ENCODE results near the gene SCNN1A.
"Not testable (repeated sequence)": the region's sequence is repeated elsewhere in the genome, so short reads cannot be mapped to it uniquely, and the experiment has no call there.

SCNN1A gene

GRCh38 chr12:6347367-6348338 lies 27.7 kb downstream of the SCNN1A start:
- DNase-seq (ENCODE audit: low read depth in 2 of 2) = no peak

GRCh38 chr12:6346942-6347341 lies 28.4 kb downstream of the SCNN1A start:
- no peak for DNase-seq (ENCODE audit: low read depth in 2 of 2)

GRCh38 chr12:6346235-6346832 lies 29.0 kb downstream of the SCNN1A start:
- DNase-seq (ENCODE audit: low read depth in 2 of 2) = no peak

GRCh38 chr12:6345319-6346091 lies 29.9 kb downstream of the SCNN1A start:
- peak in 1 of 2 experiments; percentile 32 for DNase-seq (ENCODE audit: low read depth in 2 of 2)

- not testable (repeated sequence) for DNase-seq (ENCODE audit: low read depth in 2 of 2)
Measured at GRCh38 chr12:6344101-6344660, 31.2 kb downstream of the SCNN1A start.

GRCh38 chr12:6343518-6343917 lies 31.8 kb downstream of the SCNN1A start:
- no peak for DNase-seq (ENCODE audit: low read depth in 2 of 2)

GRCh38 chr12:6342140-6342889 lies 33.0 kb downstream of the SCNN1A start:
- DNase-seq (ENCODE audit: low read depth in 2 of 2) = no peak

GRCh38 chr12:6341417-6342139 lies 33.8 kb downstream of the SCNN1A start, which contains the start of gene TNFRSF1A:
Gene TNFRSF1A, minus strand, starts transcription at chr12:6342076. Its CDS starts 262 bp downstream, at chr12:6341814.
- DNase-seq (ENCODE audit: low read depth in 2 of 2) = peak; percentile 25 to 53

- no peak for DNase-seq (ENCODE audit: low read depth in 2 of 2)
Measured at GRCh38 chr12:6340745-6341416, 34.5 kb downstream of the SCNN1A start.

GRCh38 chr12:6340032-6340638 lies 35.2 kb downstream of the SCNN1A start:
- DNase-seq (ENCODE audit: low read depth in 2 of 2) = no peak

- DNase-seq (ENCODE audit: low read depth in 2 of 2) = no peak
Measured at GRCh38 chr12:6338955-6339354, 36.4 kb downstream of the SCNN1A start.

GRCh38 chr12:6338536-6338935 lies 36.8 kb downstream of the SCNN1A start:
- not testable (repeated sequence) for DNase-seq (ENCODE audit: low read depth in 2 of 2)

- no peak for DNase-seq (ENCODE audit: low read depth in 2 of 2)
Measured at GRCh38 chr12:6337958-6338433, 37.4 kb downstream of the SCNN1A start.

GRCh38 chr12:6336889-6337853 lies 38.2 kb downstream of the SCNN1A start:
- DNase-seq (ENCODE audit: low read depth in 2 of 2) = no peak

- DNase-seq (ENCODE audit: low read depth in 2 of 2) = peak; percentile 48 to 73
Measured at GRCh38 chr12:6336079-6336888, 39.1 kb downstream of the SCNN1A start.

GRCh38 chr12:6335451-6336078 lies 39.8 kb downstream of the SCNN1A start:
- peak; percentile 75 to 86 for DNase-seq (ENCODE audit: low read depth in 2 of 2)

Measured in stimulated activated CD4-positive, alpha-beta T cell treated with anti-CD3 and anti-CD28 coated beads, Interleukin-12 subunit alpha, Interleukin-12 subunit beta, amount 100 ng/mL, for 24 hours (primary cell).